NCI-H2196 (cell line): Measurements from ENCODE around the gene OXLD1.

Experiments
- DNase-seq: peaks from one replicate; lab custom pipeline; 2025; ENCODE audit not compliant: unreplicated experiment; lab: John Stamatoyannopoulos, UW

Gene OXLD1

DNA sequence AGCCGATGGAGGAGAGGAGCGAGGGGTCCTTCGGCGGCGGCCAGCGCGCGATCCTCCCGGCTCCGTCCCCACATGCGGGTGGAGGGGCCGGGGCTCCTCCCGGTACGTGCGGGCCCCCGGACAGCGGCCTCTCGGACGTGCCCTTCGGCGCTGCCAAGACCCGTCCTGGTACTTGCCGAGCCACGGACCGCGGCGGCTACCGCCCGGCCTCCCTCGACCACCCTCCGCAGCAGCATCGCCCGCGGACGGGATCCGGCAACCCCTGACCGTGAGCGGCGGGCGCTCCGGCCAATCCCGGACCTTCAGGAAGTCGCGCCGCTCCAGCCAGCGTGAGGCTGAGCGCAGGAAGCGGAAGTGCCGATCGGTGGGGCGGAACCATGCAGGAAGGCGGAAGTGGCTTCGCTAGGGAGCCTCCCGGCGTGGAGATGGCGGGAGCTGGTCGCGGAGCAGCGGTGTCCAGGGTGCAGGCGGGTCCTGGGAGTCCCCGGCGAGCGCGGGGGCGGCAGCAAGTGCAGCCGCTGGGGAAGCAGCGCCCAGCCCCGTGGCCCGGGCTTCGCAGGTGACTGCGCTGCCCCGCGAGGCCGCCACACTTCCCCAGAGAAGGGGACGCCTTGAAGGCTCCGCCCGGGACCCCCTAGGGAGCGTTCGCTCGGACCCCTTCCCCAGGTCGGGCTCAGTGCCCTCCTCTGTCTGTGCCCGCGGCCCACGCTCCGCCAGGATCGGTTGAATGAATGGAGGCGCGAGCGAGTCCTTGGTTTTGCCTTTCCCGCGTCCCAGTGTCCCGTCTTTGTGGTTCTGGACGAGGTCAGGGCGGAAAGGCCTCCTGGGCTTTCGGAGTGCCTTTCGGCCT lies at the start of gene OXLD1, which contains the start of gene CCDC137:
TSS of gene OXLD1 (minus strand) at position 264 of the 850 bp plus-strand sequence. CDS start at position 236, 28 bp downstream.
TSS of gene CCDC137 (plus strand) at position 396 of the 850 bp plus-strand sequence. CDS start at position 426, 30 bp downstream.
- peak; percentile 98 for DNase-seq

DNA sequence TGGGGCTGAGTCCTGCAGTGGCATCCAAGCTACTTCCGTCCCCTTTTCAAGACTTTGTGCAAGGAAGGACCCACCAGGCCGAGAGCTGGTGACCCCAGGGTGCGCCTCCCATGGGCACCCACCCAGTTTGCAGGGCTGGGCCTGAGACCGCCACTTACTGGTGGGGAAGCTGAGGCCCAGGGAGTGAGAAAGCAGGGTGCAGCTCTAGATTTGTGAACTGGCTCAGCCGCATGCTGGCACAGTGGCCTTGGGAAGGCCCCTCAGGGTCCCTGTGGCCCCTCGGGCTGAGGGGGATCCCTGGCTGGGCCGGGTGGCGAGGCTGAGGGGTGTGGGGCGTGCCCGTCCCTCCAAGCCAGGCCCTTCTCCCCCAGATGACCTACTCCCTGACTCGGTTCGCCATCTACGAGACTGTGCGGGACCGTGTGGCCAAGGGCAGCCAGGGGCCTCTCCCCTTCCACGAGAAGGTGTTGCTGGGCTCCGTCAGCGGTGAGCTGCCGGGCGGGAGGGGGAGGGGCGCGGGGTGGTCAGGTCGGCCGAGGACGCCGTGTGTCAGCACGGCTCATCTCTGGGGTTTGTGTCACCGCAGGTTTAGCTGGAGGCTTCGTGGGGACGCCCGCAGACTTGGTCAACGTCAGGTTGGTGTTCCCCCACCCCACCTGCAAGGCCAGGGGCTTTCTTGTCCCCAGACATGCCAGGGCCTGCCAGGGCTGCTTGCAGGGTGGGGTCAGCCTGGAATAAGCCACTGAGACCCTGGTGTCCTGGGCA lies 48.9 kb upstream of the OXLD1 start:
- no peak for DNase-seq

DNA sequence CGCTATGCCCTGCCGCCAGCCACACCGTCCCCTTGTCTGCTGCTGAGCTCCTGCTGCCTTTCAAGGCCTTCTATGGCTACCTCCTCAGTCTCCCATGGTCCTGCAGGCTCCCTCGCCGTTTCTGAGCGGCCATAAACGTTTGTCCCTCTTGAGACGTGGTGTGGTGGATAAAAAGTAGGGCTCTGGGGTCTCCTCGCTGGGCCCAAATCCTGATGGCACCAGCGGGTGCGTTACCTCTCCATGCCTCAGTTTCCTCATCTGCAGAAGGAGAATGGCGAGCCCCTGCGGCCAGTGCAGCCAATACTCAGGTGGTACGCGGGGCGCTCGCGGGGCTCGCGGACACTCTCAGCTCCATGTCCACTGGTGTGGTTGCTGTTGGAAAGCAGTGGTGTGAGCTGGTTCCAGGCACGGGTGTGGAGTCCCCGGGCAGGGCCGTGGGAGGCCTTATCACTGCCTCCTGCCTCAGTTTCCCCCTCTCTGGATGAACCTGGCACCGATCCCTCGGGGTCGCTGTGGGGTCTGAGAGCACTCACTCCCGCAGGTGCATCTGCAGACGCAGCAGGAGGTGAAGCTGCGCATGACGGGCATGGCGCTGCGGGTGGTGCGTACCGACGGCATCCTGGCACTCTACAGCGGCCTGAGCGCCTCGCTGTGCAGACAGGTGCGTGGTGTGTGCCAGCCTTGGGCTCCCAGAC lies 48.2 kb upstream of the OXLD1 start:
- DNase-seq = no peak

DNA sequence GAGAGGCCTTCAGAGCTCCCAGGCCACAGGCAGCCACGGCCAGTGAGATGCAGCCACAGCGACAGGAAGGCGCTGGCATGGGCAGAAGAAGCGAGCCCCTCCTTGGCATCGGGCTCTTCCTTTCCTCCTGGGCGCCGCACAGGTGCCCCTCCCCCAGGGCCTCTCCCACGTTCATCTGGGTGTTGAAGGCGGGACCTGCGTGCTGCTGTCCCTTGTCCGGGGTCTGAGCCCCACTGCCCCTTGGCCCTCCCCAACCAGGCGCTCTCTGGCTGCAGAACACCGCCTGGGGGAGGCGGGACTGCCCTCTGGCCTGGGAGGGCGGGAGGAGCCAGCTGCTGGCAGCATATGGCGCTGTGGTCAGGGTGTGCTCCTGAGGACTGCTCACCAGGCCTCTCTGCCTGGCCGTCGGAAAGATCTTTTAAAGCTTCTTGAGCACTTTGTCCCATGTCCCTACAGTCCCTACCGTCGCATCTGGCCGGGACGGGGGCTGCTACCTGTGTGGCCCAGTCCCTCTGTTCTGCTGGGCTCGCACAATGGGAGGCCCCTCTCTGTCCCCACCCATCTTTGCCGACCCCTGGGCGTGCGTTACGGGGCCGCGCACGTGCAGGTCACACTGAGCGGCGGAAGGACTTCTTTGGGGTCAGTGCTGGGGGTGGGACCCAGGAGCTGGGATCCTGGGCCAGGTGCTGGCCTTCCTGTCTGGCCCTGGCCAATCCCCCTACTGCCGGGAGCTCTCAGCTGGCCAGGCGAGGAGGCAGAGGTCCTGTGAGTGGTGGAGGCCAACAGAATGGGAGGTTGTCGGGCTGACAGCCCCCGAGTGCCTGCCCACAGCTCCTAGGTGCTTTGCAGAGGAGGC lies 47.4 kb upstream of the OXLD1 start:
- peak; percentile 84 for DNase-seq

DNA sequence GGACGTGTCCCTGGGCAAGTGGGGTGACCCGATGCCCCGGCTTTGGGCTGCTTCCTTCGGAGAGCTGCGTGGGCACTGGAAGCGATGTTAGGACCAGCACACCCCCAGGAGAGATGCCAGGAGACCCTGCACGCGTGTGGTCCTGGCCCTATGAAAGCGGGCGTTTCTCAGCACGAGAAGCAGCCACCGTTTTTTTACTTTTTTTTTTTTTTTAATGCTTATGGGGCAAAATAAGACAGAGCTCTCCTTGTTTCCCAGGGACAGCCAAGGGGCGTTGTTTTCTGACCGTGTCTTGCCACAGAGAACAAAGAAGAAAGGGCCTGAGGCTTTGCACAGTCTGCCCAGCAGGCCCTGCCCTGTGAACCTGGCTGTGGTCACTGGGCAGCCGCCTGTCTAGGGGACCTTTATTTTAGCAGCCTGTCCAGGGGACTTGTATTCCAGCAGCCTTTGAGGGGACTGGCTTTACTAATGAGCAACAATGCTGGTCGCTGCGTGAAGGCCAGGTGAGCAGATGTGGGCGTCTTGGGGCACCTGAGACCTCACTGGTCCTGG lies 46.7 kb upstream of the OXLD1 start:
- no peak for DNase-seq

DNA sequence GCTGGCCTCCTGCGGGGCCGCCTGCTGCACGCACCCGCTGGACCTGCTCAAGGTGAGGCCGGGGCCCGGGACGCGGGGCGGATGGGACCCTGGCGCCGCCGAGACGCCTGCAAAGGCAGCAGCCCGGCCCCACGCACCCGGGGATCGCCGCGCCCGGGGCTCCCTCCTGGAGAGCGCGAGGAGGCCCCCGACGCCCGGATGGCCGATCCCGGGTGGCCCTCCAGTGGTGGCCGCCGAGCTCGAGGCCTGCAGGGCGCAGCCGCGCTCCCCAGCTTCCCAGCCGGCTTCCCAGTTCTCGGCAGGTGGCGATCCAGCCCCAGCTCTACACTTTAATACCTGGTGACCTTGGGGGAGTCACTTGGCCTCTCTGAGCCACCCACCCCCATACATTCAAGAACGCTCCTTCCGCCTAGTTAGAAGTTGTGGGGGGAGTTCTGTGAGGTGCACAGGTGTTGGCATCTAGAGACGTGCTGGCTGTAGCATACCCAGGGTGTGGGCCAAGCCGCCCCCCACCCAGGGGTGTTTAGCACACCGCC lies 46.1 kb upstream of the OXLD1 start:
- peak; percentile 39 for DNase-seq

DNA sequence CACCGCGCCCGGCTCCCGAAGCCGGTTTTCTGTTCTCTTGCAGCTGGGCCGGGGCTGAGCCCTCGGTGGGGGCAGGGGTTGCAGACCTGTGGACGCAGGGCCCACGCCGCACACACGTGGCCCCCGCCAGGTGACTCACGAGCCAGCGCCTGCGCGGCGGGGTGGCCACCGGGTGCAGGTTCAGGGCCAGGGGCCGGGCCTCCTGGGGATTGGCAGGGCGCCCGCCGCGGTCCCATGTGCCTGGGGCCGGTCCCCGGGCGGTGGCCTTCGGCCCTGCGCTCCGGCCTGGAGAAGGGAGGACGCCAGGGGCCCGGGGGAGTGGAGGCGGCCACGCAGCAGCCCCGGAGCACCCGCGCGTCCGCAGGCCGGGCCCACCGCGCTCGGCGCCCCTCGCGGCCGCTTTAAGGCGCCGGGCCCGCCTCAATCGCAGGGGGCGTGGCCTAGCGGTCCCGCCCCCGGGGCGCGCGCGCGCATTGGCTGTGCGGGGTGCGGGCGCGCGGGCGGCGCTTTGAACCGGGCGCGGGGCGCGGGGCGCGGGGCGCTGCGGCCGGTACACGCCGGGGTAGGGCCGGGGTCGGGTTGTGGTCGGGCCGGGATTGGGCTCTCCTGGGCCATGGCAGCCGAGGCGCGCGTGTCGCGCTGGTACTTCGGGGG lies 45.5 kb upstream of the OXLD1 start, which contains the start of gene SLC25A10:
TSS of gene SLC25A10 (plus strand) at position 471 of the 654 bp plus-strand sequence. CDS start at position 614, 143 bp downstream.
- peak; percentile 97 for DNase-seq

DNA sequence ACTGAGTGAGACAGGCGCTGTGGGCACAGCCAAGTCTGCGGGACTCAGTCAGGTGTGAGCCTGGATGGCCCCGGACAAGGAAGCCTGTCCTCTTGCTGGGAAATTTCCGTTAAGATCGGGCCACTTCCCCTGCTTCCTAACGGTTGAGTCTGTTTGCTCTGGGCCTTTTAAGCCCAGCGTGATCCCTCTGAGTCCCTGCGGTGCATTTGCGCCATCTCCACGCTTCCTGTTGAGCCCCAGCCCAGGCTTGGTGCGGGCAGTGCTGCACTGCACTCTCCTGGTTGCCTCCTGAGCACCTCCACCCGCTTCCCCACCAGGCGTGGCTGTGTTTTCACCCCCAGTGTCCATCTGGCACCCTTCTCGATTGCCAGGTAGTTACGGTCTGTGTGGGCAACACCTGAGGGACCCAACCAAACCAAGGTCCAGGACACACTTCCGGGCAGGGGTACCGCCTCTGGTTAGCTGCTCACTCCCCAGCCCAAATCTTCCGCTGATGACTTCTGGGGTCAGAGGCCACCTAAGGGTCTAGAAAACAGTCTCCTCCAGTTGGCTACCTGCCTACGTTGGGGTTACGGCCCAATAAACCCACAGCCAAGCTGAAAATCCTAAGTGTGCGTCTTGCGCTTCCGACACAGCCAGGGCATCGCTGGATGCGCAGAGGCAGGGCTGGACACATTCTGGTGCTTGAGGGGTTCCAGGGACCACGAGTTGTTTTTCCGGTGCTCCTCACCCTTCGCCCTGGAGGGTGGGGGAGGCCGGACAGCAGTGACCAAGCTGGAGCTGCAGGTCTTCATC lies 44.3 kb upstream of the OXLD1 start:
- no peak for DNase-seq

DNA sequence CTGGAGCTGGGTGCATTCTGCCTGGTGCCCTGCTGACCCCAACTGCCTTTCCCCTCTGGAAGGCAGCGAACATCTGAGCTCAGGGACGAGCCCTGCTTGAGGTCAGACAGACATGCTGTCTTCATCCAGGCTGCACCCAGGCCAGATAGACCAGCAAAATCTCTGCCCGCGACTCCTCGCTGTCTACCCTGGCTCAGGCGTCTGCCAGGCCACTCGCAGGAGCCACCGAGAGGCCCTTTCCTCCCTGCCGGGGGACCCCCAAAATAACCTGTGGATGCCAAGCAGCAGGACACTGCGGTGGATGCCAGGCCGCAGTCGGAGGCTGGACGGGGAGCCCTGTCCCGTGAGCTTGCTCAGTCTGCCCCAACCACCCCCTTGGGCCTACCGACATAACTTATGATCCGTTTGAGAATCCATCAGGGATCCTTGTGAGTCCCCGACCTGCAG lies 42.4 kb upstream of the OXLD1 start:
- DNase-seq = no peak

DNA sequence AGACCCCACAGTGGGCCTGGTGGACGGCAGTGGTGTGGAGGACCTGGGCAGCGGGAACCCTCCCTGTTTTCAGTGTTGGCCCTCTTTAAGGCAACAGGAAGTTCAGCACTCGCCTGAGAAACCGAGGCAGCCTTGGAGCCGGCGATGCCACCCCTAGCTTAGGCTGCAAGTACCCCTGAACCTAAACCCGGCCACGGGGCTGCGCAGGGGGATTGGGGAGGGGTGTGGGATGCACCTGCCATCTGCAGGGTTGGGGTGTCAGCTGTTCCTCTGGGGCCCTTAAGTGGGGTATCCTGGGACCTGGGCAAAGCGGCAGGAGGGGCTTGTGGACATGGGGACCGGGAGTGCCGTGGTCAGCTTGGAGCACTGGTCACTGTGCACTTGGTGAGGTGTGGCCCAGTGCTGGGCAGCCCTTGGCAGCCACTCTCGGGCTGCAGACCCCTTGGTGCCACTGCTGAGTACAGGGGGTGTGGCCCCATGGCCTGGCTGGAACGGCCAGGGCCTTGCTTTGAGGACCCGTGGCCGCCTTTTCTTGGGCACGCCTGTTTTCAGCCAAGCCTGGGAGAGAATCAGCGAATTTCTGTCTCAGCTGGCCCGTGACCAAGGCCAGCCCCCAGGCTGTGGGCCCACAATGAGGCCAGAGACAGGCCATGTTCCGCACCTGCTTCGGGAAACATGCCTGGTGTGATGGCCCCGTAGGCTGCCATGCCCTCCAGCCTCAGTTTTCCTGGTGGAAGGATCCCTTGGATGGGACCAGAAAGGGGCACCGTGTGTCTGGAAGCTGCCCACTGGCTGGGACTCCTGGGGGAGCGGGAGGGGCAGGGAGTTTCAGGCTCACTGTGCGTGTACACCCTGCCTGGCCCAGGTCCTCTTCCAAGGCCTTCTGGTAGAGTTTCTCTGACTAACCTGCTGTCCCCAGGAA lies 41.6 kb upstream of the OXLD1 start:
- DNase-seq = no peak

DNA sequence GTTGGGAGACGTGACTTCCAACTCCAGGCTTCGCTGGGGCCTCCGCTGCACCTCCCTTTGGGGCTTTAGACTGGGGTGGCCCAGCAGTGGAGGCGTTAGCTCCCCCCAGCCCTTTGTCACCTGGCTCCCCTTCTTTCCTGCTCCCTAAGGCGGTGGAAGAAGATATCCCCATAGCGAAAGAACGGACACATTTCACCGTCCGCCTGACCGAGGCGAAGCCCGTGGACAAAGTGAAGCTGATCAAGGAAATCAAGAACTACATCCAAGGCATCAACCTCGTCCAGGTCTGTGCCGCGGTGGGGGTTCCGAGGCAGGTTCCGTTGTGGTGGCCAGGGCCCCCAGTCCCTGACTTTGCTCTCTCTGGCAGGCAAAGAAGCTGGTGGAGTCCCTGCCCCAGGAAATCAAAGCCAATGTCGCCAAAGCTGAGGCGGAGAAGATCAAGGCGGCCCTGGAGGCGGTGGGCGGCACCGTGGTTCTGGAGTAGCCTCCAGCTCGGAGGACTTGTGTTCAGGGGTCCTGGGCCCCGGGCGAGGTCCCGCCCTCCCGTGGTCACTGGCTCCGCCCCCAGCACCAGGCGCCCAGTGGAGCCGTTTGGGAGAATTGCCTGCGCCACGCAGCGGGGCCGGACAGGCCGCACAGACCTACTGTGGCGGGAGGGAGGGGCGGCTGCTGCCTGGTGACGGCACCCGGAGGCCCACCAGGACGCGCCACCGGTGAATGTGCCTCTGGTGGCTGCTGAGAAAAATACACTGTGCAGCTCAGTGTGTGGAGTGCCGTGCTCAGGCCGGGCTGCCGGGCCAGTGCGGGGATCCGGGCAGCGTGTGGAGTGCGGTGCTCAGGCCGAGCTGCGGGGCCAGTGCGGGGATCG lies 40.6 kb upstream of the OXLD1 start:
- DNase-seq = no peak

DNA sequence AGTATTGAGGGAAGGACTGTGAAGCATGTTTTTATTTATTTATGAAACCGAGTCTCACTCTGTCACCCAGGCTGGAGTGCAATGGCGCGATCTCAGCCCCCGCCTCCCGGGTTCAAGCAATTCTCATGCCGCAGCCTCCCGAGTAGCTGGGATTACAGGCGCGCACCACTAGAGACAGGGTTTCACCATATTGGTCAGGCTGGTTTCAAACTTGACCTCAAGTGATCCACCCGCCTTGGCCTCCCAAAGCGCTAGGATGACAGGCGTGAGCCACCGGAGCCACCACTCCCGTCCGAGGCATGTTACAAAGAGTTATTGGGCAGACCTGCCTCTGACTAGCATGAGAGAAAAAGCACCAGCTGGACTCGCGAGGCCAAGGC lies 39.8 kb upstream of the OXLD1 start:
- no peak for DNase-seq

DNA sequence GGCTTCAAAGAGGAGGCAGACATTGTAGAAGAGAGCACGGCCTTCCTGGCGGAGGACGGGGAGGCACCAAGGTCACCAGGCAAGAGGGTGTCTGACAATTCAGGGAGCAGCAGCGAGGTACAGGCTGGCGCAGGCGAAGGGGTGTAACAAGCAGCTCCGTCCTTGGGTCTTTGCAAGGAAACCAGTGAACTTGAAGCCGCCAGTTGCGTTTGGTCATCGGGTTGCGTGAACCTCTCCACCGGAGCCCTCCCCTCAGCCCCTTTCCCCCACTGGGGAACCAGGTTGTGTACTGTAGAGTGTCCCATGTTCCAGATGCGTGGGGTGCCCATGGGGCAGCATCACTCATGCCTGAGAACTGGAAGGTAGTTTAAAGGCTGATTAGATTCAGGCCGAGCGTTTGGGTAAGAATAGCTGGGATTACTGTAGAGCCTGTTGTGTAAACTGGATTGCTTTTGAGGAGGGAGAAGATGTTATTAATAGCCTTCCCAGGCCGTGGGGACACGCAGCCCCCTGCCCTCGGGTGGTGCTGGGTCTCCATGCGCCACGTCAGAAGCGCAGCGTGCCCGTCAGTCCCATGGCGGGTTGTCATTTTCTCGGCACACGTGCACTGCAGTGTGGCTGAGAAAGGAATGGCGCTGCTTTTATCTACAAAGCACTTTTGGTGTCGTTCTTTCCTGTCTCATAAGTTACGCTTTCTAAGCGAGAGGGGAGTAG lies 39.3 kb upstream of the OXLD1 start:
- no peak for DNase-seq

DNA sequence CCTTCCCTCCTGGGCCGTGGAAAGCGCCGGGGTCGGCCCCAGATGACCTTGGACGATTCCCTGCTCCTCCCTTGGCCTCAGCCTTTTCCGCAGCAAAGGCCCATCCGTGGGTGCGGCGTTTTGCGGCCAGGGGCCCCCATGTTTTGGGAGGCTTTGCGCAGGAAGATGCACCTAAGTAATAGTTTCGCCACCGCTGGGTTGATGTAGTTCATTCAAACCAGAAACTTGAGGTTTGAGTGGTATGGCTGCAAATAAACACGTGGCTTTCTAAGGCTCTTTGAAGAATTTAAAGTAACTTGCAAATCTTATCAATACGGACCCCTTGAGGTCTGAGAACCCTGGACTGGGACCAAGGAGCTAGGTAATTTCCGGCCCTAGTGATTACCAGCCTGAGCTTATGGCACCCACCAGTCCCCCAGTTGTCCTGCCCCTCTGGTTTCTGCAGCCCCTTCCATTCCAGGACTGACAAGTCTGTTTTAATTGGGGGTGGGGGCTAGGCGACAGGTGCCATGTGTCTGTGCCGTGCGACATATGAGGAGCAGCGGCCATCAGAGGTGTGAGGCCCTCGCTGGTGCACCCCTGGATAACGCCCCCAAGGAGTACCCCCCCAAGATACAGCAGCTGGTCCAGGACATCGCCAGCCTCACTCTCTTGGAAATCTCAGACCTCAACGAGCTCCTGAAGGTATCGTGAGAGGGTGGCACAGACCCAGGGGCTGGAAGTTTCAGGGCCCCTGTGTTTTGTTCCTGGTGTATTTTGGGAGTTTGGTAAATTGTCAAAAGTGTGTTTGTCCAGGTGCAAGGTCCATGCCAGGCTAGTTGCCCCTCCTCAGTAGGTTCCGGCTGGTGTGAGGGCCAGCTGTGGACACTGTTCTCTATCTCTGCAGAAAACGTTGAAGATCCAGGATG lies 37.6 kb upstream of the OXLD1 start:
- no peak for DNase-seq
